HG03175 (cell line): ENCODE measurements around the gene CORT.
"Not testable (repeated sequence)": the region's sequence is repeated elsewhere in the genome, so short reads cannot be mapped to it uniquely, and the experiment has no call there.

Source experiments
- ATAC-seq: cut with Tn5 transposase; IDR thresholded peaks from one replicate; pipeline ENCODE4 v1.9.1; 2021; ENCODE audit warnings: mild to moderate bottlenecking, moderate library complexity; ENCODE audit not compliant: unreplicated experiment

The CORT gene

GRCh38 chr1:10437052-10437451 lies 12.8 kb upstream of the CORT start:
- no peak for ATAC-seq

- no peak for ATAC-seq
These were observed 11.1 kb upstream of the CORT start for GRCh38 chr1:10438677-10439163.

- ATAC-seq: no peak
These were observed 9.5 kb upstream of the CORT start for GRCh38 chr1:10440305-10440704.

GRCh38 chr1:10440794-10441193 lies 9.0 kb upstream of the CORT start:
- ATAC-seq: no peak

- ATAC-seq: no peak
These were observed 5.6 kb upstream of the CORT start for GRCh38 chr1:10444248-10444647.

GRCh38 chr1:10444795-10445397 lies 4.9 kb upstream of the CORT start:
- peak; percentile 72 for ATAC-seq

- ATAC-seq: no peak
These were observed 2.9 kb upstream of the CORT start for GRCh38 chr1:10446790-10447422.

- ATAC-seq: no peak
These were observed 454 bp downstream of the CORT start for GRCh38 chr1:10450156-10450814.

GRCh38 chr1:10450836-10451235 lies 1.0 kb downstream of the CORT start:
- no peak for ATAC-seq

GRCh38 chr1:10451287-10451686 lies 1.5 kb downstream of the CORT start:
- no peak for ATAC-seq

- no peak for ATAC-seq
These were observed 6.2 kb downstream of the CORT start for GRCh38 chr1:10456048-10456447.

- no peak for ATAC-seq
These were observed 6.8 kb downstream of the CORT start for GRCh38 chr1:10456661-10457060.

- not testable (repeated sequence) for ATAC-seq
These were observed 7.6 kb downstream of the CORT start for GRCh38 chr1:10457462-10457861.

- no peak for ATAC-seq
These were observed 8.0 kb downstream of the CORT start for GRCh38 chr1:10457875-10458274.

GRCh38 chr1:10459184-10459583 lies 9.4 kb downstream of the CORT start:
- ATAC-seq: no peak

GRCh38 chr1:10467078-10467477 lies 17.2 kb downstream of the CORT start:
- ATAC-seq: no peak

- ATAC-seq: no peak
These were observed 20.2 kb downstream of the CORT start for GRCh38 chr1:10470043-10470442.

GRCh38 chr1:10471411-10472219 lies 21.8 kb downstream of the CORT start:
- ATAC-seq: peak; percentile 3

- peak; percentile 84 for ATAC-seq
These were observed 22.7 kb downstream of the CORT start, which contains the start of gene DFFA for GRCh38 chr1:10472220-10473144. Gene DFFA (minus strand): TSS chr1:10472529. CDS start chr1:10472458, 71 bp downstream.

- ATAC-seq: no peak
These were observed 23.4 kb downstream of the CORT start for GRCh38 chr1:10473145-10473765.
